ENCODE data around the gene IQSEC1.

GRCh38 chr3:13012221-13012691 lies 61.0 kb downstream of the IQSEC1 start:
- TF ChIP-seq CTCF (conservative IDR thresholded peaks at IDR 0.05 in 1 of 2, IDR thresholded peaks at IDR 0.05 in 1 of 2; ENCODE audit: low read depth in 1 of 2, low read length in 2 of 2) (no peak), EZH2 (IDR thresholded peaks at IDR 0.05; ENCODE audit: low read length, missing control alignments) (no peak)
